Neutrophil (primary cell): ENCODE measurements around the gene ZNF605.

Experiments used
- H3K27ac ChIP-seq: fragments of 200-600 bp; sonication (generic); 2 replicates; pipeline ENCODE4 v1.5.1; 2016; ENCODE audit warnings: mild to moderate bottlenecking, moderate library complexity
- H3K27me3 ChIP-seq: fragments of 200-600 bp; sonication (generic); 2 replicates; pipeline ENCODE4 v1.6.0; 2016; ENCODE audit warnings: mild to moderate bottlenecking
- H3K36me3 ChIP-seq: fragments of 200-600 bp; sonication (generic); 2 replicates; pipeline ENCODE4 v1.5.1; 2017
- H3K4me1 ChIP-seq, 2 experiments: fragments of 200-600 bp in 1 of 2; sonication (generic) in 1 of 2; 1 replicate in 1 of 2; 2 replicates in 1 of 2; pipeline versions ENCODE4 v1.5.1 to v1.6.1; 2013 to 2016; ENCODE audit warnings: low read depth in 1 of 2, low read length in 1 of 2, mild to moderate bottlenecking in 1 of 2, moderate library complexity in 1 of 2; ENCODE audit not compliant: control insufficient read depth in 1 of 2, insufficient read depth in 1 of 2
- H3K4me3 ChIP-seq, 2 experiments: fragments of 200-600 bp in 1 of 2; sonication (generic) in 1 of 2; 1 replicate in 1 of 2; 2 replicates in 1 of 2; pipeline ENCODE4 v1.5.1; 2013 to 2016; ENCODE audit warnings: low read depth in 1 of 2, low read length in 1 of 2, mild to moderate bottlenecking in 1 of 2, moderate library complexity in 1 of 2
- H3K9me3 ChIP-seq: fragments of 200-600 bp; sonication (generic); 2 replicates; pipeline ENCODE4 v1.5.1; 2016
- CTCF ChIP-seq: fragments of 200-600 bp; sonication (generic); IDR thresholded peaks from 2 replicates; pipeline ENCODE4 v1.5.1; 2016; ENCODE audit warnings: antibody characterized with exemption

Gene ZNF605

GRCh38 chr12:132936163-132936562 is 19.9 kb downstream of the ZNF605 start:
- Histone ChIP-seq H3K36me3 (no peaks in the 10 kb centered on the region), H3K27me3 (no peaks in the 10 kb centered on the region), H3K27ac (no peak overlapping the region), H3K4me1 (no peaks in the 10 kb centered on the region), H3K4me3 (no peak overlapping the region), H3K9me3 (peaks cover 36% of the 10 kb centered on the region)
- no peak for TF ChIP-seq CTCF

- no peaks in the 10 kb centered on the region for H3K27me3 ChIP-seq
- peaks cover 84% of the 10 kb centered on the region for H3K9me3 ChIP-seq
- no peaks in the 10 kb centered on the region for H3K36me3 ChIP-seq
- H3K27ac ChIP-seq: no peak overlapping the region
- no peak overlapping the region for H3K4me3 ChIP-seq
- H3K4me1 ChIP-seq: no peaks in the 10 kb centered on the region
- TF ChIP-seq CTCF: no peak
Measured at GRCh38 chr12:132926415-132926833, 29.7 kb downstream of the ZNF605 start.

GRCh38 chr12:132925597-132926414 is 30.3 kb downstream of the ZNF605 start:
- no peak overlapping the region for H3K27ac ChIP-seq
- H3K9me3 ChIP-seq: peaks cover 86% of the 10 kb centered on the region
- no peak overlapping the region for H3K4me3 ChIP-seq
- no peak for TF ChIP-seq CTCF
- H3K36me3 ChIP-seq: no peaks in the 10 kb centered on the region
- H3K27me3 ChIP-seq: no peaks in the 10 kb centered on the region
- H3K4me1 ChIP-seq: no peaks in the 10 kb centered on the region

- Histone ChIP-seq H3K36me3 (no peaks in the 10 kb centered on the region), H3K4me1 (no peaks in the 10 kb centered on the region), H3K27me3 (no peaks in the 10 kb centered on the region), H3K4me3 (no peak overlapping the region), H3K27ac (no peak overlapping the region), H3K9me3 (peaks cover 82% of the 10 kb centered on the region)
- TF ChIP-seq CTCF: no peak
Measured at GRCh38 chr12:132924356-132924755, 31.8 kb downstream of the ZNF605 start.

- Histone ChIP-seq H3K9me3 (peaks cover 82% of the 10 kb centered on the region), H3K27ac (no peak overlapping the region), H3K4me1 (no peaks in the 10 kb centered on the region), H3K27me3 (no peaks in the 10 kb centered on the region), H3K4me3 (no peak overlapping the region), H3K36me3 (no peaks in the 10 kb centered on the region)
- TF ChIP-seq CTCF: no peak
Measured at GRCh38 chr12:132923356-132923909, 32.7 kb downstream of the ZNF605 start.
